ENCODE results near the gene DHDDS.

Gene DHDDS

GRCh38 chr1:26389604-26390247, 42.4 kb upstream of the DHDDS start:
- H3K4me3 ChIP-seq (ENCODE audit: low read depth, low read length), result no peak overlapping the region
- no peak for DNase-seq (ENCODE audit: low read depth)
- TF ChIP-seq POLR2A (IDR thresholded peaks at IDR 0.05; ENCODE audit: extremely low read depth, insufficient read length) (no peak), MYC (IDR thresholded peaks at IDR 0.05; ENCODE audit: low read depth, low read length) (no peak), MAX (IDR thresholded peaks at IDR 0.05; ENCODE audit: low read depth, low read length) (no peak), CTCF (IDR thresholded peaks at IDR 0.05; ENCODE audit: low read depth, low read length) (no peak)

GRCh38 chr1:26391450-26391849, 40.7 kb upstream of the DHDDS start:
- H3K4me3 ChIP-seq (ENCODE audit: low read depth, low read length), result no peak overlapping the region
- DNase-seq (ENCODE audit: low read depth), result peak; percentile 74
- TF ChIP-seq CTCF (IDR thresholded peaks at IDR 0.05; ENCODE audit: low read depth, low read length) (peak; percentile 88), POLR2A (IDR thresholded peaks at IDR 0.05; ENCODE audit: extremely low read depth, insufficient read length) (no peak), MYC (IDR thresholded peaks at IDR 0.05; ENCODE audit: low read depth, low read length) (no peak), MAX (IDR thresholded peaks at IDR 0.05; ENCODE audit: low read depth, low read length) (0 out of 2 replicates have a peak, but pooled peaks have one; percentile 4)

- DNase-seq (ENCODE audit: low read depth), result no peak
- no peak overlapping the region for H3K4me3 ChIP-seq (ENCODE audit: low read depth, low read length)
- no peak for TF ChIP-seq CTCF (IDR thresholded peaks at IDR 0.05; ENCODE audit: low read depth, low read length)
- TF ChIP-seq MAX (IDR thresholded peaks at IDR 0.05; ENCODE audit: low read depth, low read length), result no peak
- TF ChIP-seq POLR2A (IDR thresholded peaks at IDR 0.05; ENCODE audit: extremely low read depth, insufficient read length), result no peak
- no peak for TF ChIP-seq MYC (IDR thresholded peaks at IDR 0.05; ENCODE audit: low read depth, low read length)
Measured at GRCh38 chr1:26395754-26396153, 36.4 kb upstream of the DHDDS start.

- TF ChIP-seq MAX (IDR thresholded peaks at IDR 0.05; ENCODE audit: low read depth, low read length), result no peak
- no peak for TF ChIP-seq MYC (IDR thresholded peaks at IDR 0.05; ENCODE audit: low read depth, low read length)
- no peak for TF ChIP-seq CTCF (IDR thresholded peaks at IDR 0.05; ENCODE audit: low read depth, low read length)
- TF ChIP-seq POLR2A (IDR thresholded peaks at IDR 0.05; ENCODE audit: extremely low read depth, insufficient read length), result no peak
- no peak overlapping the region for H3K4me3 ChIP-seq (ENCODE audit: low read depth, low read length)
- DNase-seq (ENCODE audit: low read depth), result no peak
Measured at GRCh38 chr1:26399034-26399433, 33.1 kb upstream of the DHDDS start.

GRCh38 chr1:26401891-26402290, 30.2 kb upstream of the DHDDS start:
- TF ChIP-seq POLR2A (IDR thresholded peaks at IDR 0.05; ENCODE audit: extremely low read depth, insufficient read length), result no peak
- no peak for TF ChIP-seq CTCF (IDR thresholded peaks at IDR 0.05; ENCODE audit: low read depth, low read length)
- TF ChIP-seq MYC (IDR thresholded peaks at IDR 0.05; ENCODE audit: low read depth, low read length), result no peak
- TF ChIP-seq MAX (IDR thresholded peaks at IDR 0.05; ENCODE audit: low read depth, low read length), result no peak
- no peak for DNase-seq (ENCODE audit: low read depth)

More at GRCh38 chr1:26401891-26402290, 30.2 kb upstream of the DHDDS start:
- H3K4me3 ChIP-seq (ENCODE audit: low read depth, low read length), result no peak overlapping the region

All from NB4 (cell line).